DOHH2 (cell line): ENCODE data around the gene TMEM38A.

ENCODE experiments used
- H3F3A ChIP-seq: fragments of 200-600 bp; sonication (generic), shearing (Covaris generic); 2 replicates; pipeline ENCODE4 v1.6.0; 2016; ENCODE audit warnings: antibody characterized with exemption, mild to moderate bottlenecking; ENCODE audit not compliant: control insufficient read depth, insufficient read depth
- H3K27ac ChIP-seq: fragments of 200-600 bp; sonication (generic); 2 replicates; pipeline ENCODE4 v1.5.1; 2014; ENCODE audit warnings: low read depth, mild to moderate bottlenecking, low read length, moderate library complexity
- H3K27me3 ChIP-seq: fragments of 200-600 bp; sonication (generic); 2 replicates; pipeline ENCODE4 v1.6.1; 2014; ENCODE audit warnings: mild to moderate bottlenecking, low read length, mixed read lengths; ENCODE audit not compliant: control insufficient read depth
- H3K36me3 ChIP-seq: fragments of 200-600 bp; sonication (generic); 2 replicates; pipeline ENCODE4 v1.6.1; 2014; ENCODE audit warnings: mild to moderate bottlenecking, low read length, moderate library complexity, mixed read lengths; ENCODE audit not compliant: control insufficient read depth
- H3K4me1 ChIP-seq: fragments of 200-600 bp; sonication (generic); 2 replicates; pipeline ENCODE4 v1.6.1; 2014; ENCODE audit warnings: mild to moderate bottlenecking, low read length, mixed read lengths; ENCODE audit not compliant: control insufficient read depth
- H3K4me2 ChIP-seq: fragments of 200-600 bp; sonication (generic); 2 replicates; pipeline ENCODE4 v1.6.0; 2014; ENCODE audit warnings: mild to moderate bottlenecking, low read length, moderate library complexity
- H3K4me3 ChIP-seq: fragments of 200-600 bp; sonication (generic); 2 replicates; pipeline ENCODE4 v1.5.1; 2014; ENCODE audit warnings: mild to moderate bottlenecking, low read length, mixed read lengths
- H3K79me2 ChIP-seq: fragments of 200-600 bp; sonication (generic); 2 replicates; pipeline ENCODE4 v1.6.1; 2014; ENCODE audit warnings: mild to moderate bottlenecking, low read length, mixed read lengths; ENCODE audit not compliant: control insufficient read depth
- H3K9me2 ChIP-seq: fragments of 200-600 bp; sonication (generic); replicated peaks from 2 replicates; pipeline ENCODE4 v1.6.1; 2014; ENCODE audit warnings: mild to moderate bottlenecking, low read length, mixed read lengths; ENCODE audit not compliant: control insufficient read depth
- H3K9me3 ChIP-seq: fragments of 200-600 bp; sonication (generic); 2 replicates; pipeline ENCODE4 v1.6.1; 2014; ENCODE audit warnings: antibody characterized with exemption, low read length, mixed read lengths; ENCODE audit not compliant: control insufficient read depth, insufficient read depth
- H4K20me1 ChIP-seq: fragments of 200-600 bp; sonication (generic); 2 replicates; pipeline ENCODE4 v1.6.0; 2014; ENCODE audit warnings: low read depth, mild to moderate bottlenecking, antibody characterized with exemption, low read length, moderate library complexity; ENCODE audit not compliant: control insufficient read depth, insufficient read depth
- EZH2phosphoT487 ChIP-seq: fragments of 200-600 bp; sonication (generic); IDR thresholded peaks from 2 replicates; pipeline ENCODE4 v1.6.1; 2017; ENCODE audit warnings: borderline replicate concordance, mild to moderate bottlenecking, antibody characterized with exemption, low read length, moderate library complexity, mixed read lengths
- TF ChIP-seq, protein P1 (sequence below): fragments of 200-600 bp; sonication (generic); IDR thresholded peaks from one replicate; pipeline ENCODE4 v1.5.1; 2014; ENCODE audit warnings: antibody characterized with exemption, mild to moderate bottlenecking, low read depth, low read length; ENCODE audit not compliant: poor library complexity, severe bottlenecking

Gene TMEM38A

DNA sequence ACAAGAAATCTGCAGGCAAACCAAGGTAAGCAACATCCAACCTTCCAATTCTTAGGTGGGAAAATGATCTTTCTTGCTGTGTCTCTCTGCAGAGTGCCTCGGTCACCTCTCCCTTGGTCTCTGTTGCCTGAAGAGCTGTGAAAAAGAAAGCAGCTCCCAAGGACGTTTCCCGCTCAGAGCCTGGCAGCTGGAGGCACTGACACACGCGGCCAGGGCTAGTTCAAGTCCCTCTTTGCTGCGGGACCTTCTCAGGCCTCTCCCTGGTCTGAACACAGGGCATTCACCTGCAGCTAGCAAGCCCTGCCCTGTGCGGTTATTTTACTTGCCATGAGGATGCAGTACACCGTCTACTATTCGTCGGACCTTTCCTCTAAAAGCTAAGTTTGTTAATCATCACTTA lies 36.7 kb upstream of the TMEM38A start:
- Histone ChIP-seq H4K20me1 (peaks cover 63% of the 10 kb centered on the region), H3K9me2 (no peaks in the 10 kb centered on the region), H3K9me3 (no peaks in the 10 kb centered on the region), H3K79me2 (peaks cover 88% of the 10 kb centered on the region), H3K36me3 (peaks cover 76% of the 10 kb centered on the region), H3K4me2 (0 out of 2 replicates have a peak overlapping the region, but pooled peaks have one; percentile 23), H3K4me1 (peaks cover 65% of the 10 kb centered on the region), H3K4me3 (no peak overlapping the region), H3F3A (peaks cover 6% of the 10 kb centered on the region), H3K27ac (no peak overlapping the region), H3K27me3 (no peaks in the 10 kb centered on the region)
- TF ChIP-seq, protein P1, sequence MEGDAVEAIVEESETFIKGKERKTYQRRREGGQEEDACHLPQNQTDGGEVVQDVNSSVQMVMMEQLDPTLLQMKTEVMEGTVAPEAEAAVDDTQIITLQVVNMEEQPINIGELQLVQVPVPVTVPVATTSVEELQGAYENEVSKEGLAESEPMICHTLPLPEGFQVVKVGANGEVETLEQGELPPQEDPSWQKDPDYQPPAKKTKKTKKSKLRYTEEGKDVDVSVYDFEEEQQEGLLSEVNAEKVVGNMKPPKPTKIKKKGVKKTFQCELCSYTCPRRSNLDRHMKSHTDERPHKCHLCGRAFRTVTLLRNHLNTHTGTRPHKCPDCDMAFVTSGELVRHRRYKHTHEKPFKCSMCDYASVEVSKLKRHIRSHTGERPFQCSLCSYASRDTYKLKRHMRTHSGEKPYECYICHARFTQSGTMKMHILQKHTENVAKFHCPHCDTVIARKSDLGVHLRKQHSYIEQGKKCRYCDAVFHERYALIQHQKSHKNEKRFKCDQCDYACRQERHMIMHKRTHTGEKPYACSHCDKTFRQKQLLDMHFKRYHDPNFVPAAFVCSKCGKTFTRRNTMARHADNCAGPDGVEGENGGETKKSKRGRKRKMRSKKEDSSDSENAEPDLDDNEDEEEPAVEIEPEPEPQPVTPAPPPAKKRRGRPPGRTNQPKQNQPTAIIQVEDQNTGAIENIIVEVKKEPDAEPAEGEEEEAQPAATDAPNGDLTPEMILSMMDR = no peak
- TF ChIP-seq EZH2phosphoT487 = no peak

DNA sequence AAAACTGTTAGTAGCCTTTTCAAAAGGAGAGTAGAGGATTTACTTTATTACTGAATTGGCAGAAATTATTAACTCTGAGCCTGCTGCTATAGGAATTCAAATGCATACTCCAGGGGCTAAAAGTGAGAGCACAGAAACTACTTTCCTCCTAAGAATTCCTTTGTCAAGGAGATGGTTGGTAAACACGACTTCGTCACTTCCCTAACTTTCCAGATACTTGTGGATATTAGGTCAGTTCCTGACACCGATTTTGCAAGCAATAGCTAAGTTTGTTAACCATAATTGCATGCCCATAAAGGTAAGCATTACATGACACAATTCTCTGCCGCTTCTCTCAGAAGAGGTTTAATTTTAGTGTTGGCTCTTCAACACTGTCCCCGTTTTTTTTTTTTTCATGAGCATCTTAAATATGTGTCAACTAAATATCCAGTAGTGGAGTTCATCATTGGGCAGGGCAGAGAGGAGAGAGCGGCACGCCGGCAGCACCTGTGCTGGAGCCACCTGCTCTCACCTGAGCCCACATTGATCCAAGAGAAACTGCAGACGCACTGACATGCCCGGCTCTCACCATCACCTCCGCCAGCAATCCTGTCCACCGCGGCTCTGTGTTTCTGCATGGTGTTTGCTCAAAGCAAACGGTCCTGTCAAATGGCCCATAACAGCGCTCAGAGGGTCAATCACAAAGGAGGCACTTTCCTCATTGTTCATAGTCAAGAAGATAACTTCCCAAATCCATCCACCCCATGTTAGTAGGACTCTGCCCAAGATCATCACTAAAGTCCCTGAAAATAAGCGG lies 35.6 kb upstream of the TMEM38A start:
- H3K4me1 ChIP-seq = peaks cover 65% of the 10 kb centered on the region
- H3F3A ChIP-seq = peaks cover 17% of the 10 kb centered on the region
- peak overlapping the region; percentile 89; the same call in 1 of the 2 replicates for H3K4me2 ChIP-seq
- no peak overlapping the region; the same call in 1 of the 2 replicates for H3K4me3 ChIP-seq
- peaks cover 72% of the 10 kb centered on the region for H3K36me3 ChIP-seq
- no peaks in the 10 kb centered on the region for H3K9me3 ChIP-seq
- no peak for TF ChIP-seq EZH2phosphoT487
- TF ChIP-seq, protein P1 = no peak
- H3K79me2 ChIP-seq = peaks cover 76% of the 10 kb centered on the region
- H3K9me2 ChIP-seq = no peaks in the 10 kb centered on the region
- peaks cover 55% of the 10 kb centered on the region for H4K20me1 ChIP-seq
- H3K27ac ChIP-seq = no peak overlapping the region
- no peaks in the 10 kb centered on the region for H3K27me3 ChIP-seq

DNA sequence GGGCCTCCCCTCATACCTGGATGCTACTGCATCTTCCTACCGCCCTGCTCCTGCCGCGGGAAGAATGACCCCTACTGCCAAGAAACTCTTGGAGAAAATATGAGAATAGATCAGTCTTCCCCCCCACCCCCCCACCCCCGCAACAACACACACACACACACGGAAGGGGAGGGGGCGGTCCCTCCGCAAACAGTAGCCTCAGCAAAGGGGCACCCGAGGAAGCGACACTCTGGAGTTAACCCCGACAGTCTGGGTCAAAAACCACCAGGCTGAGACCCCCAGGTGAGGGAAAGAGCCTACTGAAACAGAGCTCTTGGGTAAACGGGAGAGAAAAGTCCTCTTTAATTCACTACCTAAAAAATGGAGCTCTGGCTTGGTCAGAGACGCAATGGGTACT lies 34.1 kb upstream of the TMEM38A start:
- H4K20me1 ChIP-seq = peaks cover 42% of the 10 kb centered on the region
- H3K4me1 ChIP-seq = peaks cover 61% of the 10 kb centered on the region
- H3K9me3 ChIP-seq = no peaks in the 10 kb centered on the region
- H3K9me2 ChIP-seq = no peaks in the 10 kb centered on the region
- H3K27me3 ChIP-seq = no peaks in the 10 kb centered on the region
- TF ChIP-seq, protein P1 = no peak
- peaks cover 70% of the 10 kb centered on the region for H3K36me3 ChIP-seq
- H3K4me3 ChIP-seq = peak overlapping the region; percentile 83
- peak overlapping the region; percentile 89 for H3K4me2 ChIP-seq
- H3K27ac ChIP-seq = peak overlapping the region; percentile 39
- H3K79me2 ChIP-seq = peaks cover 62% of the 10 kb centered on the region
- peaks cover 22% of the 10 kb centered on the region for H3F3A ChIP-seq
